Measurements from ENCODE around the gene ATP10A.

Gene ATP10A

GRCh38 chr15:25689592-25689991 is 173.5 kb downstream of the ATP10A start:
- H3K79me2 ChIP-seq (ENCODE audit: control insufficient read depth, insufficient read depth, low read length, poor library complexity): no peaks in the 10 kb centered on the region
- H4K12ac ChIP-seq (ENCODE audit: low read depth, low read length): no peak overlapping the region
- no peak overlapping the region for H2AFZ ChIP-seq (ENCODE audit: insufficient read depth, low read length, poor library complexity)
- H3K9ac ChIP-seq (ENCODE audit: low read length): no peak overlapping the region
- H2BK12ac ChIP-seq (ENCODE audit: low read length): no peak overlapping the region
- H4K8ac ChIP-seq (ENCODE audit: low read depth, low read length): no peak overlapping the region
- H2BK5ac ChIP-seq (ENCODE audit: low read depth, low read length, poor library complexity): no peak overlapping the region
- H3K4ac ChIP-seq (ENCODE audit: low read depth, low read length): no peak overlapping the region
- no peak overlapping the region for H3K27ac ChIP-seq (ENCODE audit: low read depth, low read length)
- H2BK120ac ChIP-seq (ENCODE audit: insufficient read depth, low read length, poor library complexity): no peak overlapping the region
- H3K79me1 ChIP-seq (ENCODE audit: low read length): no peaks in the 10 kb centered on the region
- H3K4me3 ChIP-seq (ENCODE audit: low read depth, low read length): no peak overlapping the region
- no peaks in the 10 kb centered on the region for H3K36me3 ChIP-seq (ENCODE audit: control insufficient read depth in 1 of 2, insufficient read depth in 2 of 2, low read length in 2 of 2)
- no peak overlapping the region for H2AK5ac ChIP-seq (ENCODE audit: low read length)
- no peaks in the 10 kb centered on the region for H3K27me3 ChIP-seq (ENCODE audit: insufficient read depth, low read length)
- no CpG with 5 or more reads among the region's 4 CpGs for WGBS (ENCODE audit: extremely low coverage, insufficient coverage, insufficient read length)
- H3K23ac ChIP-seq (ENCODE audit: low read length): no peak overlapping the region
- no peaks in the 10 kb centered on the region for H3K9me3 ChIP-seq (ENCODE audit: insufficient read depth, low read depth, low read length)
- H3K18ac ChIP-seq (ENCODE audit: low read length): no peak overlapping the region
- H4K91ac ChIP-seq (ENCODE audit: low read depth, low read length): no peak overlapping the region
- no peak overlapping the region for H3K14ac ChIP-seq (ENCODE audit: low read length)
- no peak overlapping the region for H3K4me2 ChIP-seq (ENCODE audit: low read length)
- H3K4me1 ChIP-seq (ENCODE audit: control insufficient read depth in 1 of 2, insufficient read depth in 2 of 2, low read length in 2 of 2): peaks cover 3 to 11% of the 10 kb centered on the region in 2 experiments
- no peak for DNase-seq

- no peak for DNase-seq
- no peak overlapping the region for H3K27ac ChIP-seq (ENCODE audit: low read depth, low read length)
- H3K27me3 ChIP-seq (ENCODE audit: insufficient read depth, low read length): no peaks in the 10 kb centered on the region
- no peaks in the 10 kb centered on the region for H3K79me2 ChIP-seq (ENCODE audit: control insufficient read depth, insufficient read depth, low read length, poor library complexity)
- no peak overlapping the region for H3K23ac ChIP-seq (ENCODE audit: low read length)
- no peak overlapping the region for H2AK5ac ChIP-seq (ENCODE audit: low read length)
- H3K18ac ChIP-seq (ENCODE audit: low read length): no peak overlapping the region
- H3K79me1 ChIP-seq (ENCODE audit: low read length): no peaks in the 10 kb centered on the region
- H3K36me3 ChIP-seq (ENCODE audit: control insufficient read depth in 1 of 2, insufficient read depth in 2 of 2, low read length in 2 of 2): no peaks in the 10 kb centered on the region
- H3K14ac ChIP-seq (ENCODE audit: low read length): no peak overlapping the region
- no peak overlapping the region for H4K12ac ChIP-seq (ENCODE audit: low read depth, low read length)
- no peak overlapping the region for H4K8ac ChIP-seq (ENCODE audit: low read depth, low read length)
- WGBS (ENCODE audit: extremely low coverage, insufficient coverage, insufficient read length): no CpG with 5 or more reads among the region's 9 CpGs
- H3K9ac ChIP-seq (ENCODE audit: low read length): no peak overlapping the region
- no peak overlapping the region for H2BK120ac ChIP-seq (ENCODE audit: insufficient read depth, low read length, poor library complexity)
- peaks cover 7 to 21% of the 10 kb centered on the region in 2 experiments for H3K4me1 ChIP-seq (ENCODE audit: control insufficient read depth in 1 of 2, insufficient read depth in 2 of 2, low read length in 2 of 2)
- no peak overlapping the region for H3K4me3 ChIP-seq (ENCODE audit: low read depth, low read length)
- no peak overlapping the region for H2BK5ac ChIP-seq (ENCODE audit: low read depth, low read length, poor library complexity)
- H4K91ac ChIP-seq (ENCODE audit: low read depth, low read length): no peak overlapping the region
- H3K9me3 ChIP-seq (ENCODE audit: insufficient read depth, low read depth, low read length): peaks cover 3% of the 10 kb centered on the region
- no peak overlapping the region for H2BK12ac ChIP-seq (ENCODE audit: low read length)
- H3K4ac ChIP-seq (ENCODE audit: low read depth, low read length): no peak overlapping the region
- H3K4me2 ChIP-seq (ENCODE audit: low read length): no peak overlapping the region
- no peak overlapping the region for H2AFZ ChIP-seq (ENCODE audit: insufficient read depth, low read length, poor library complexity)
These were observed 175.0 kb downstream of the ATP10A start for GRCh38 chr15:25688166-25688565.

- H3K4ac ChIP-seq (ENCODE audit: low read depth, low read length): no peak overlapping the region
- H3K4me3 ChIP-seq (ENCODE audit: low read depth, low read length): no peak overlapping the region
- no peaks in the 10 kb centered on the region for H3K27me3 ChIP-seq (ENCODE audit: insufficient read depth, low read length)
- H2AK5ac ChIP-seq (ENCODE audit: low read length): no peak overlapping the region
- H4K12ac ChIP-seq (ENCODE audit: low read depth, low read length): no peak overlapping the region
- H4K8ac ChIP-seq (ENCODE audit: low read depth, low read length): no peak overlapping the region
- H3K79me1 ChIP-seq (ENCODE audit: low read length): no peaks in the 10 kb centered on the region
- peaks cover 3% of the 10 kb centered on the region for H3K9me3 ChIP-seq (ENCODE audit: insufficient read depth, low read depth, low read length)
- no peaks in the 10 kb centered on the region for H3K79me2 ChIP-seq (ENCODE audit: control insufficient read depth, insufficient read depth, low read length, poor library complexity)
- H3K4me2 ChIP-seq (ENCODE audit: low read length): no peak overlapping the region
- H3K14ac ChIP-seq (ENCODE audit: low read length): no peak overlapping the region
- no CpG with 5 or more reads among the region's 15 CpGs for WGBS (ENCODE audit: extremely low coverage, insufficient coverage, insufficient read length)
- no peak overlapping the region for H2BK5ac ChIP-seq (ENCODE audit: low read depth, low read length, poor library complexity)
- H3K18ac ChIP-seq (ENCODE audit: low read length): no peak overlapping the region
- H3K36me3 ChIP-seq (ENCODE audit: control insufficient read depth in 1 of 2, insufficient read depth in 2 of 2, low read length in 2 of 2): no peaks in the 10 kb centered on the region
- H2BK120ac ChIP-seq (ENCODE audit: insufficient read depth, low read length, poor library complexity): no peak overlapping the region
- no peak overlapping the region for H4K91ac ChIP-seq (ENCODE audit: low read depth, low read length)
- no peak overlapping the region for H3K9ac ChIP-seq (ENCODE audit: low read length)
- H3K4me1 ChIP-seq (ENCODE audit: control insufficient read depth in 1 of 2, insufficient read depth in 2 of 2, low read length in 2 of 2): peaks cover 7 to 21% of the 10 kb centered on the region in 2 experiments
- H2BK12ac ChIP-seq (ENCODE audit: low read length): no peak overlapping the region
- H3K27ac ChIP-seq (ENCODE audit: low read depth, low read length): no peak overlapping the region
- H2AFZ ChIP-seq (ENCODE audit: insufficient read depth, low read length, poor library complexity): no peak overlapping the region
- no peak for DNase-seq
- no peak overlapping the region for H3K23ac ChIP-seq (ENCODE audit: low read length)
These were observed 175.4 kb downstream of the ATP10A start for GRCh38 chr15:25687689-25688088.

GRCh38 chr15:25687276-25687675 is 175.9 kb downstream of the ATP10A start:
- no peak for DNase-seq
- H3K79me2 ChIP-seq (ENCODE audit: control insufficient read depth, insufficient read depth, low read length, poor library complexity): no peaks in the 10 kb centered on the region
- no peak overlapping the region for H3K4me2 ChIP-seq (ENCODE audit: low read length)
- no peak overlapping the region for H3K4me3 ChIP-seq (ENCODE audit: low read depth, low read length)
- H3K36me3 ChIP-seq (ENCODE audit: control insufficient read depth in 1 of 2, insufficient read depth in 2 of 2, low read length in 2 of 2): no peaks in the 10 kb centered on the region
- peaks cover 7 to 21% of the 10 kb centered on the region in 2 experiments for H3K4me1 ChIP-seq (ENCODE audit: control insufficient read depth in 1 of 2, insufficient read depth in 2 of 2, low read length in 2 of 2)
- no peaks in the 10 kb centered on the region for H3K27me3 ChIP-seq (ENCODE audit: insufficient read depth, low read length)
- no peak overlapping the region for H3K9ac ChIP-seq (ENCODE audit: low read length)
- WGBS (ENCODE audit: extremely low coverage, insufficient coverage, insufficient read length): no CpG with 5 or more reads among the region's 5 CpGs
- H3K23ac ChIP-seq (ENCODE audit: low read length): no peak overlapping the region
- H4K8ac ChIP-seq (ENCODE audit: low read depth, low read length): no peak overlapping the region
- H2BK5ac ChIP-seq (ENCODE audit: low read depth, low read length, poor library complexity): no peak overlapping the region
- peak overlapping the region; percentile 13 for H4K91ac ChIP-seq (ENCODE audit: low read depth, low read length)
- no peak overlapping the region for H2AK5ac ChIP-seq (ENCODE audit: low read length)
- H3K4ac ChIP-seq (ENCODE audit: low read depth, low read length): no peak overlapping the region
- no peak overlapping the region for H4K12ac ChIP-seq (ENCODE audit: low read depth, low read length)
- no peak overlapping the region for H3K14ac ChIP-seq (ENCODE audit: low read length)
- H3K79me1 ChIP-seq (ENCODE audit: low read length): no peaks in the 10 kb centered on the region
- no peak overlapping the region for H3K18ac ChIP-seq (ENCODE audit: low read length)
- peaks cover 3% of the 10 kb centered on the region for H3K9me3 ChIP-seq (ENCODE audit: insufficient read depth, low read depth, low read length)
- no peak overlapping the region for H2AFZ ChIP-seq (ENCODE audit: insufficient read depth, low read length, poor library complexity)
- no peak overlapping the region for H2BK12ac ChIP-seq (ENCODE audit: low read length)
- H3K27ac ChIP-seq (ENCODE audit: low read depth, low read length): no peak overlapping the region
- H2BK120ac ChIP-seq (ENCODE audit: insufficient read depth, low read length, poor library complexity): no peak overlapping the region
